DOHH2 (cell line): ENCODE measurements around the gene CASKIN1.

Experiments used
- H3F3A ChIP-seq: fragments of 200-600 bp; sonication (generic), shearing (Covaris generic); 2 replicates; pipeline ENCODE4 v1.6.0; 2016; ENCODE audit warnings: antibody characterized with exemption, mild to moderate bottlenecking; ENCODE audit not compliant: control insufficient read depth, insufficient read depth
- H3K27ac ChIP-seq: fragments of 200-600 bp; sonication (generic); 2 replicates; pipeline ENCODE4 v1.5.1; 2014; ENCODE audit warnings: low read depth, mild to moderate bottlenecking, low read length, moderate library complexity
- H3K27me3 ChIP-seq: fragments of 200-600 bp; sonication (generic); 2 replicates; pipeline ENCODE4 v1.6.1; 2014; ENCODE audit warnings: mild to moderate bottlenecking, low read length, mixed read lengths; ENCODE audit not compliant: control insufficient read depth
- H3K36me3 ChIP-seq: fragments of 200-600 bp; sonication (generic); 2 replicates; pipeline ENCODE4 v1.6.1; 2014; ENCODE audit warnings: mild to moderate bottlenecking, low read length, moderate library complexity, mixed read lengths; ENCODE audit not compliant: control insufficient read depth
- H3K4me1 ChIP-seq: fragments of 200-600 bp; sonication (generic); 2 replicates; pipeline ENCODE4 v1.6.1; 2014; ENCODE audit warnings: mild to moderate bottlenecking, low read length, mixed read lengths; ENCODE audit not compliant: control insufficient read depth
- H3K4me2 ChIP-seq: fragments of 200-600 bp; sonication (generic); 2 replicates; pipeline ENCODE4 v1.6.0; 2014; ENCODE audit warnings: mild to moderate bottlenecking, low read length, moderate library complexity
- H3K4me3 ChIP-seq: fragments of 200-600 bp; sonication (generic); 2 replicates; pipeline ENCODE4 v1.5.1; 2014; ENCODE audit warnings: mild to moderate bottlenecking, low read length, mixed read lengths
- H3K79me2 ChIP-seq: fragments of 200-600 bp; sonication (generic); 2 replicates; pipeline ENCODE4 v1.6.1; 2014; ENCODE audit warnings: mild to moderate bottlenecking, low read length, mixed read lengths; ENCODE audit not compliant: control insufficient read depth
- H3K9me2 ChIP-seq: fragments of 200-600 bp; sonication (generic); replicated peaks from 2 replicates; pipeline ENCODE4 v1.6.1; 2014; ENCODE audit warnings: mild to moderate bottlenecking, low read length, mixed read lengths; ENCODE audit not compliant: control insufficient read depth
- H3K9me3 ChIP-seq: fragments of 200-600 bp; sonication (generic); 2 replicates; pipeline ENCODE4 v1.6.1; 2014; ENCODE audit warnings: antibody characterized with exemption, low read length, mixed read lengths; ENCODE audit not compliant: control insufficient read depth, insufficient read depth
- H4K20me1 ChIP-seq: fragments of 200-600 bp; sonication (generic); 2 replicates; pipeline ENCODE4 v1.6.0; 2014; ENCODE audit warnings: low read depth, mild to moderate bottlenecking, antibody characterized with exemption, low read length, moderate library complexity; ENCODE audit not compliant: control insufficient read depth, insufficient read depth
- CTCF ChIP-seq: fragments of 200-600 bp; sonication (generic); IDR thresholded peaks from one replicate; pipeline ENCODE4 v1.5.1; 2014; ENCODE audit warnings: antibody characterized with exemption, mild to moderate bottlenecking, low read depth, low read length; ENCODE audit not compliant: poor library complexity, severe bottlenecking
- EZH2phosphoT487 ChIP-seq: fragments of 200-600 bp; sonication (generic); IDR thresholded peaks from 2 replicates; pipeline ENCODE4 v1.6.1; 2017; ENCODE audit warnings: borderline replicate concordance, mild to moderate bottlenecking, antibody characterized with exemption, low read length, moderate library complexity, mixed read lengths

The CASKIN1 gene

GRCh38 chr16:2200313-2200712 lies 3.9 kb upstream of the CASKIN1 start:
- TF ChIP-seq CTCF (no peak), EZH2phosphoT487 (no peak)
- no peaks in the 10 kb centered on the region for H3K36me3 ChIP-seq
- H3K79me2 ChIP-seq = no peaks in the 10 kb centered on the region
- H3K4me1 ChIP-seq = peaks cover 14% of the 10 kb centered on the region
- no peak overlapping the region for H3K4me2 ChIP-seq
- H3K9me2 ChIP-seq = no peaks in the 10 kb centered on the region
- H3K9me3 ChIP-seq = no peaks in the 10 kb centered on the region
- H3K27me3 ChIP-seq = peaks cover 42% of the 10 kb centered on the region
- H3F3A ChIP-seq = no peaks in the 10 kb centered on the region
- no peak overlapping the region for H3K27ac ChIP-seq
- no peak overlapping the region for H3K4me3 ChIP-seq
- peaks cover 1% of the 10 kb centered on the region; the same call in 1 of the 2 replicates for H4K20me1 ChIP-seq

GRCh38 chr16:2199621-2200139 lies 3.3 kb upstream of the CASKIN1 start:
- no peaks in the 10 kb centered on the region for H3F3A ChIP-seq
- H3K9me2 ChIP-seq = no peaks in the 10 kb centered on the region
- TF ChIP-seq CTCF (no peak), EZH2phosphoT487 (no peak)
- H3K9me3 ChIP-seq = no peaks in the 10 kb centered on the region
- peaks cover 14% of the 10 kb centered on the region for H3K4me1 ChIP-seq
- H3K79me2 ChIP-seq = no peaks in the 10 kb centered on the region
- H3K36me3 ChIP-seq = no peaks in the 10 kb centered on the region
- no peak overlapping the region for H3K4me2 ChIP-seq
- H3K27ac ChIP-seq = no peak overlapping the region
- H3K27me3 ChIP-seq = peaks cover 49% of the 10 kb centered on the region
- no peak overlapping the region for H3K4me3 ChIP-seq
- peaks cover 5% of the 10 kb centered on the region; the same call in 1 of the 2 replicates for H4K20me1 ChIP-seq

GRCh38 chr16:2199095-2199494 lies 2.7 kb upstream of the CASKIN1 start:
- Histone ChIP-seq H3K27ac (no peak overlapping the region), H3F3A (no peaks in the 10 kb centered on the region), H3K27me3 (peaks cover 55% of the 10 kb centered on the region), H3K36me3 (no peaks in the 10 kb centered on the region), H3K4me1 (peaks cover 10% of the 10 kb centered on the region), H3K9me3 (no peaks in the 10 kb centered on the region), H4K20me1 (peaks cover 5% of the 10 kb centered on the region; the same call in 1 of the 2 replicates), H3K9me2 (no peaks in the 10 kb centered on the region), H3K79me2 (no peaks in the 10 kb centered on the region), H3K4me2 (no peak overlapping the region), H3K4me3 (no peak overlapping the region)
- TF ChIP-seq CTCF (no peak), EZH2phosphoT487 (no peak)
